WI38 (cell line): ENCODE results near the gene MRTFB.
"Not testable (repeated sequence)": the region's sequence is repeated elsewhere in the genome, so short reads cannot be mapped to it uniquely, and the experiment has no call there.

Source experiments
- H3K4me3 ChIP-seq: 2 replicates; pipeline ENCODE4 v1.5.1; 2011; ENCODE audit warnings: low read depth, mild to moderate bottlenecking, control low read depth, low read length
- TF ChIP-seq, protein P1 (sequence below): IDR thresholded peaks from 2 replicates; pipeline ENCODE4 v1.5.1; 2012; ENCODE audit warnings: low read depth, mild to moderate bottlenecking, control low read depth, low read length

MRTFB gene

DNA sequence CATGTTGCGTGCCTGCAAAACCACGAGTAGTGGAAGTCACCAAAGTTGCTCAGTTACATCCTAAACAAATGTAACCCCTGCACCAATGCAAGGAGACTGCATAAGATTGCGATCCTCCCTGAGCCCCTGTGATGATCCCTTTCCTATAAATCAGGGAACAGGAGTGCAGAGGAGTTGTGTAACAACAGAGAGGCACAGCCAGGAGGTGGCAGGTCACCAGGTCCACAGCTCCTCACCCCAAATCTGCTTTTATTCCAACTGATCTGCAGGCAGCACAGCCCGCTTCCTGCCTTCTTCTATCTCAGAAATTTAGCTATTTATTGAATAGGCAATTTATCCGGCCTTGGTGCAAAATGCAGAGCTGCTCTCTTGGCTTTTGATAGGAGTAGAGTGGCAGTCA, 36.0 kb upstream of the MRTFB start:
- H3K4me3 ChIP-seq = no peak overlapping the region
- TF ChIP-seq, protein P1, sequence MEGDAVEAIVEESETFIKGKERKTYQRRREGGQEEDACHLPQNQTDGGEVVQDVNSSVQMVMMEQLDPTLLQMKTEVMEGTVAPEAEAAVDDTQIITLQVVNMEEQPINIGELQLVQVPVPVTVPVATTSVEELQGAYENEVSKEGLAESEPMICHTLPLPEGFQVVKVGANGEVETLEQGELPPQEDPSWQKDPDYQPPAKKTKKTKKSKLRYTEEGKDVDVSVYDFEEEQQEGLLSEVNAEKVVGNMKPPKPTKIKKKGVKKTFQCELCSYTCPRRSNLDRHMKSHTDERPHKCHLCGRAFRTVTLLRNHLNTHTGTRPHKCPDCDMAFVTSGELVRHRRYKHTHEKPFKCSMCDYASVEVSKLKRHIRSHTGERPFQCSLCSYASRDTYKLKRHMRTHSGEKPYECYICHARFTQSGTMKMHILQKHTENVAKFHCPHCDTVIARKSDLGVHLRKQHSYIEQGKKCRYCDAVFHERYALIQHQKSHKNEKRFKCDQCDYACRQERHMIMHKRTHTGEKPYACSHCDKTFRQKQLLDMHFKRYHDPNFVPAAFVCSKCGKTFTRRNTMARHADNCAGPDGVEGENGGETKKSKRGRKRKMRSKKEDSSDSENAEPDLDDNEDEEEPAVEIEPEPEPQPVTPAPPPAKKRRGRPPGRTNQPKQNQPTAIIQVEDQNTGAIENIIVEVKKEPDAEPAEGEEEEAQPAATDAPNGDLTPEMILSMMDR = no peak

DNA sequence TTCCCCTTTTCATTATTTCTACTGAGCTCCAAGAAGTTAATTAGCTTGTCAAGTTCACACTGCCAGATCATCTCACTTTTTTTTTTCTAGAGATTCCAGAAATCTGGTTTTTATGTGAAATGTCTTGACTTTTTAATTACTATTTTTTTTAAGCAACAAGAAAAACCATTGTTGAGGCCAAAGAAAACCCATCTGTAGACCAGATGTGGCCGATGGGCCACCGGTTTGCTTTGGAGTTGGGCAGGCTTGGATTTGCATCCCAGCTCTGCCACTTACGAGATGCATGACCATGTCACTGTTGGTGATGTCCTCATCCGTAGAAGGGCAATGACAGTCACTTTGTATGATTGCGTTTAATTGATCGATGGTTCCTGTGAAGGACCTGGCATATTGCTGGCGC, 34.2 kb upstream of the MRTFB start:
- no peak overlapping the region for H3K4me3 ChIP-seq
- TF ChIP-seq, protein P1 = no peak

DNA sequence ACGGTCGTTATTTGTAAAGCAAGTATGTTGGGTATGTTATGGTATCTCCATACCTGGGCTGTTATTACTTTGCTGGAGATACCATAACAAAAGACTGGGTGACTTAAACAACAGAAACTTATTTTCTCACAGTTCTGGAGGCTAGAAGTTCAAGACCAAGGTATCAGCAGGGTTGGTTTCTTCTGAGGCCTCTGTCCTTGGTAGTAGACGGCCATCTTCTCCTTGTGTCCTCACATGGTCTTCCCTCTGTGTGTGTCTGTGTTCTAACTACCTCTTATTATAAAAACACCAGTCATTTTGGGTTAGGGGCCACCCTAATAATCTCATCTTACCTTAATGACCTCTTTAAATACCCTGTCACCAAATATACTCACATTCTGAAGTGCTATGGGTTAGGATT, 33.2 kb upstream of the MRTFB start:
- no peak overlapping the region for H3K4me3 ChIP-seq

DNA sequence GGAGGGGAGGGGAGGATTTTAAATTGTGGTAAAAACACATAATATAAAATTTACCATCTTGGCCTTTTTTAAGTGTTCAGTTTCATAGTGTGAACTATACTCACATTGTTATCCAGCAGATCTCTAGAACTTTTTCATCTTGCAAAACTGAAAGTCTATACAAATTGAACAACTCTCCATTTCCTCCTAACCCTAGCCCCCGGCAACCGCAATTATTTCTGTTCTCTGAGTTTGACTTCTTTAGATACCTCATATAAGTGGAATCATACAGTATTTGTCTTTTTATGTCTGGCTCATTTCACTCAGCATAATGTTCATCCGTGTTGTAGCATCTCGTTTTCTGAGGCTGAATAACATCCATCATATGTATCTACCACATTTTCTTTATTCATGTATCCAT, 30.0 kb upstream of the MRTFB start:
- TF ChIP-seq, protein P1 = no peak

More for the DNA sequence above, 33.2 kb upstream of the MRTFB start:
- TF ChIP-seq, protein P1 = no peak

DNA sequence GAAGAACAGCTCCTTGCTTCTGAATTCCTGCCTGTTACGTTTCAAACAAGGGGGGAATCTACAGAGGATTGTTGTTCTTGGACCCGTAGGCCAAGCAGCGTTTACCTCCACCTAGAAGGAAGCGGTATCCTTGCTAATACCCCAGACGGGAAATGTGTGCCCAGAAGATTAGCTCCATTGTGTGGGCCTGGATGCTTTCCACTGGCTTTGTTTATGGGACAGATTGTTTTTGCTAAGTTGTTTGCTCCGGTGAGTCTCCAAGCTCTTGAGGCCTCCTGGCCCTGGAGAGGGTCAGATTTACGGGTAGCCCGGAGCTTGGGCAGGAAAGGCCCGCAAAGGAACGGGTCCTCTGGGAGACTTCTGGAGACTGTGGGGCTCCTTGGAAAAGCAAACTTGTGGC, 28.4 kb upstream of the MRTFB start:
- TF ChIP-seq, protein P1 = no peak

More for the DNA sequence above, 30.0 kb upstream of the MRTFB start:
- no peak overlapping the region for H3K4me3 ChIP-seq

DNA sequence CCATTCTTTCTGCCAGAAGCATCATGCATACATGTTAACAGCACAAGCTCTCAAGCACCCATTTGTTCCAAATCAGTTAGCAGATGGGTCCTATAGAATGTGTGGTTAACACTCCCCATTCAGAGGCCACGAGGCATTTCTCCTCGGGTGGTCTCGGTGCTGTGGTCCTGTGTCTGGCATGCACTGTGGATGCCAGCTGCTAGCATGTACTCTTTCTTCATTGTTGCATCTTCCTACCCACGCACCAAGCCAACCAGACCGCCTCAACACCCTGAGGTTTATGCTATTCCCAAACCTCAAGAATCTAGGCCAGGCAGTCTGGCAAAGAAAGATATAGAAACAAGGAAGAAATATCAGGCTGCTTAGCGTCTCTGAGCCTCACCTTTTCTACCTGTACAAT, 27.8 kb upstream of the MRTFB start:
- TF ChIP-seq, protein P1 = no peak
- no peak overlapping the region for H3K4me3 ChIP-seq

More for the DNA sequence above, 28.4 kb upstream of the MRTFB start:
- H3K4me3 ChIP-seq = no peak overlapping the region

DNA sequence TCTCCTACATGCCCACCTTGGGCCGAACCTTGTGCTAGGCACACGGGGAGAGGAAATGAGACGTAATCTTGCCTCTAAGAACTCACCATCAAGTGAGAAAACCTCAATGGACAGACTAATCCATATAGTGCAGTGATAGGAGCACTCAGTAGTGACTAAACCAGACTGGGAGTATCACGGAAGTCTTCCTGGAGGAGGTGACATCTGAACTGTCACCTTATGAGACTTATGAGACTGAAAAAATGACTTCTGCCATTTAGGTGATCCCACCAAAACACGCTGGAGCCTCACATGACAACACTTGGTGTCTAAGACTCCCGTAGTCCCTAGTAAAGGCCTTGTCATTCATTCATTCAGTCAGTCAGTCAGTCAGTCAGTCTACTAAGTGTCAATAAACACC, 27.3 kb upstream of the MRTFB start:
- TF ChIP-seq, protein P1 = no peak
- no peak overlapping the region for H3K4me3 ChIP-seq

DNA sequence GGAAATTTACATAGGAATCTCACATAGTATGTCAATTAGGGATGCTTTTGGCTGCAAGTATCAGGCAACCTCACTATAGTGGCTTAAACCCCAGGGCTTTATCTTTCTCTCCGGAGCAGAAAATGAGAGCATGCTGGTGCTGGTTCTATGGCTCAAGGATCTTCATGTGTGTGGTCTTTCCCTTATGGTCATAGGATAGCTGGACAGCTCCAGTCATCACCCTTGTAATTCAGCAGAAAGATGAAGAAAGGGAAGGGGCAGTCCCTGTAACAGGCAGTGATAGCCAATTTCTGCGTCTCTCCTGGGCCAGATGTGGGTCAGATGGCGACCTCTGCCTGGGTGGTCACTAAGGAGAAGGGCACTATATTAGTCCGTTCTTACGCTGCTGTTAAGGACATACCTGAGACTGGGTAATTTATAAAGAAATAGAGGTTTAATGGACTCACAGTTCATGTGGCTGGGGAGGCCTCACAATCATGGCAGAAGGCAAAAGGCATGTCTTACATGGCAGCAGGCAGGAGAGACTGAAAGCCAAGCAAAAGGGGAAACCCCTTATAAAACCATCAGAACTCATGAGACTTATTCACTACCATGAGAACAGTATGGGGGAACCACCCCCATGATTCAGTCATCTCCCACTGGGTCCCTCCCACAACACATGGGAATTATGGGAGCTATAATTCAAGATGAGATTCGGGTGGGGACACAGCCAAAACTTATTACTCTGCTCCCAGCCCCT, 23.8 kb upstream of the MRTFB start:
- not testable (repeated sequence) for H3K4me3 ChIP-seq
